Testis (tissue), 3 donors: ENCODE results near the gene EHHADH. TPM values are rescaled to one million over a fixed set of nuclear protein-coding genes. Genes with fewer than 3 reads are reported as not detected.

Experiments used
- DNase-seq: peaks from one replicate; pipeline ENCODE4 v3.0.0-alpha.2; 2019
- H3K27ac ChIP-seq, 2 donors: fragments of 200-600 bp; sonication (generic); one replicate each; pipeline ENCODE4 v1.5.1; 2019
- H3K27me3 ChIP-seq: fragments of 200-600 bp; sonication (generic); one replicate; pipeline ENCODE4 v1.5.1; 2019
- H3K36me3 ChIP-seq: fragments of 200-600 bp; sonication (generic); one replicate; pipeline ENCODE4 v1.5.1; 2017; ENCODE audit warnings: low read depth; ENCODE audit errors: missing control alignments
- H3K4me1 ChIP-seq: fragments of 200-600 bp; sonication (generic); one replicate; pipeline ENCODE4 v1.5.1; 2019
- H3K4me3 ChIP-seq, 2 donors: fragments of 200-600 bp; sonication (generic); one replicate each; pipeline ENCODE4 v1.5.1; 2017 to 2019
- H3K9me3 ChIP-seq: fragments of 200-600 bp; sonication (generic); one replicate; pipeline ENCODE4 v1.5.1; 2017
- POLR2A ChIP-seq: fragments of 450-650 bp; IDR thresholded peaks from one replicate; pipeline ENCODE4 v1.6.1; 2017; ENCODE audit warnings: antibody characterized with exemption, mild to moderate bottlenecking, moderate library complexity
- WGBS, 2 donors: methylation state at CpG; one replicate each; pipeline ENCODE4 v1.1.5; 2018; 5-methylcytosine and 5-hydroxymethylcytosine counted together
- intact Hi-C: fragments of 100-400 bp; cut with DNase I; formaldehyde crosslinking; loops from one replicate; pipeline ENCODE4 v1.15.1; 2023; ENCODE audit warnings: low total_unique reads
- polyA plus RNA-seq: library from polyadenylated mRNA; stranded (reverse); fragments of 350-450 nt; fragmentation: Illumina TruSeq; extraction: RNeasy Lipid Tissue Mini Kit (QIAGEN cat#74804); gene quantifications from one replicate; pipeline ENCODE4 v1.2.3, GENCODE V29; 2014; ENCODE audit warnings: low read depth, low replicate concordance; ENCODE audit not compliant: insufficient read depth
- total RNA-seq, 2 donors: library from RNA; depleted of rRNA; stranded (reverse); fragments of >200 nt; gene quantifications; one replicate each; pipeline ENCODE4 v1.2.3, GENCODE V29; 2016
- TF ChIP-seq, protein P1 (sequence below), 3 experiments: fragments of 450-650 bp in 2 of 3; fragments of 200-600 bp in 1 of 3; sonication (generic) in 1 of 3; IDR thresholded peaks; one replicate each; pipeline ENCODE4 v1.5.1; 2016 to 2019; ENCODE audit warnings: antibody characterized with exemption in 3 of 3, mild to moderate bottlenecking in 2 of 3, moderate library complexity in 1 of 3

The EHHADH gene
- total and polyA plus RNA-seq, 3 donors from 2014 or later, result 5.2 to 7.5 (median 6.1) TPM

DNA sequence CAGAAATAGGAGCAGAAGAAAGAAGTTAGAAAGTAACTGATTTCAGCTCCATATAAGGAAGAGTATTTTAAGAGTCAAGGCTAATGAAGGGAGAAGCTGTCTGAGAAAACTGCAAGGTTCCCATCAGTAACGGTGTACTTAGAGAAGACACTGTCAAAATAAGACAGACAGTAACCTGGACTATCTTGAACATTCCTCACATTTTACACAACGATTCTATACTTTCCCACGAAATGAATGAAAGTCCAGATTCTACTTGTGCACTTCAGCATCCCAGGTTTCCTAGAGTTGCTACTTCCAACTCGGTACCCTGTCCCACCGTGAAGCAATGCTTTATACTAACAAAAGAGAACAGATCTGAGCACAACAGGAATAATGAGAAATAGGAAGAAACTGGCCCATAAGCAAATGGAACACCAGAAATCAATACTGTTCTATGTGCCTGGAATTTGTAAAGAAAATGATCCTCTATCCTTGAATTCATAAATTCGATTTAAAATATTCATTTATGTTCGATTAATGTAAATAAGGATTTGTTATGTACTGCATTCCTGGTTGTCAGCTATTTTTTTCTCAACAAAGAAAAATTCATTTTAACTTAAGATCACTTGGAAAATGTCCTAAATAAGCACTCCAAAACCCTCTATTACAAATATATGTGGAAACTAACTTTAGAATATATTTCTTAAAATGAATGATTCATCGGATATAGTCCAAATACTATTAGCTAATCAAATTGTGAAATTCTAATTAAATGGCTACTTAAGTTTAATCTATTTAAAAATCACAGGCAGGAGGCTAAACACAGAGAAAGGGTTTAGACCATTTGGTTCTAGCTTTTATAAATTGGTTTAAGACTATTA, 102.5 kb downstream of the EHHADH start:
- DNase-seq, result no peak

DNA sequence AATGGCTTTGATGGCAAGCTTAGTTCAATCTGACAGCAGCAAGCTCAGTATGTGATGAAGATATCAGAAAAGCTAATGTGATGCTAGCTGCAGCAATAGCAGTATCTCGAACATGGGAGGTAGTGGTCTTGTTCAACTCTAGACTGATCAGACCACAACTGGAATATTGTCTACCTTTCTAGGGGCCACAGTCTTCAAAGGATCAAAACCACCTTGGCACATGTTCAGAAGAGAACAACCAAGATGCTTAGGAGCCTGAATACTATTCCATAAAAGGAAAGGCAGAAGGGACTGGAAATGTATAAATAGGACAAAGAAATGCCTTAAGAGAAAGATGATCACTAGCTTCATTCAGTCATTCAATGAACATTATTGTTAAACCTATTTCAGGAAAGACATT, 103.3 kb downstream of the EHHADH start:
- peak overlapping the region in 1 of 2 donors; percentile 92 for H3K27ac ChIP-seq
- intact Hi-C loops, result no loop called here
- peaks cover 9% of the 10 kb centered on the region for H3K4me1 ChIP-seq
- H3K9me3 ChIP-seq, result no peaks in the 10 kb centered on the region
- H3K27me3 ChIP-seq, result no peaks in the 10 kb centered on the region
- no peaks in the 10 kb centered on the region for H3K36me3 ChIP-seq
- 22 to 38% methylated on average over 1 of the region's 1 CpG for WGBS, 2 donors
- TF ChIP-seq POLR2A, result no peak
- TF ChIP-seq, protein P1, sequence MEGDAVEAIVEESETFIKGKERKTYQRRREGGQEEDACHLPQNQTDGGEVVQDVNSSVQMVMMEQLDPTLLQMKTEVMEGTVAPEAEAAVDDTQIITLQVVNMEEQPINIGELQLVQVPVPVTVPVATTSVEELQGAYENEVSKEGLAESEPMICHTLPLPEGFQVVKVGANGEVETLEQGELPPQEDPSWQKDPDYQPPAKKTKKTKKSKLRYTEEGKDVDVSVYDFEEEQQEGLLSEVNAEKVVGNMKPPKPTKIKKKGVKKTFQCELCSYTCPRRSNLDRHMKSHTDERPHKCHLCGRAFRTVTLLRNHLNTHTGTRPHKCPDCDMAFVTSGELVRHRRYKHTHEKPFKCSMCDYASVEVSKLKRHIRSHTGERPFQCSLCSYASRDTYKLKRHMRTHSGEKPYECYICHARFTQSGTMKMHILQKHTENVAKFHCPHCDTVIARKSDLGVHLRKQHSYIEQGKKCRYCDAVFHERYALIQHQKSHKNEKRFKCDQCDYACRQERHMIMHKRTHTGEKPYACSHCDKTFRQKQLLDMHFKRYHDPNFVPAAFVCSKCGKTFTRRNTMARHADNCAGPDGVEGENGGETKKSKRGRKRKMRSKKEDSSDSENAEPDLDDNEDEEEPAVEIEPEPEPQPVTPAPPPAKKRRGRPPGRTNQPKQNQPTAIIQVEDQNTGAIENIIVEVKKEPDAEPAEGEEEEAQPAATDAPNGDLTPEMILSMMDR (IDR thresholded peaks at IDR 0.05), result no peak
- no peak for DNase-seq
- no peak overlapping the region for H3K4me3 ChIP-seq

More for the DNA sequence above, 102.5 kb downstream of the EHHADH start:
- 29 to 31% methylated on average over 8 of the region's 8 CpGs for WGBS, 2 donors
- Histone ChIP-seq H3K4me1 (peaks cover 9% of the 10 kb centered on the region), H3K27ac (peak overlapping the region; percentile 92 to 94), H3K36me3 (no peaks in the 10 kb centered on the region), H3K9me3 (no peaks in the 10 kb centered on the region), H3K27me3 (no peaks in the 10 kb centered on the region), H3K4me3 (peak overlapping the region; percentile 1 to 88)
- TF ChIP-seq, protein P1 (IDR thresholded peaks at IDR 0.05), result no peak
- TF ChIP-seq POLR2A, result no peak
- intact Hi-C loops, result no loop called here

DNA sequence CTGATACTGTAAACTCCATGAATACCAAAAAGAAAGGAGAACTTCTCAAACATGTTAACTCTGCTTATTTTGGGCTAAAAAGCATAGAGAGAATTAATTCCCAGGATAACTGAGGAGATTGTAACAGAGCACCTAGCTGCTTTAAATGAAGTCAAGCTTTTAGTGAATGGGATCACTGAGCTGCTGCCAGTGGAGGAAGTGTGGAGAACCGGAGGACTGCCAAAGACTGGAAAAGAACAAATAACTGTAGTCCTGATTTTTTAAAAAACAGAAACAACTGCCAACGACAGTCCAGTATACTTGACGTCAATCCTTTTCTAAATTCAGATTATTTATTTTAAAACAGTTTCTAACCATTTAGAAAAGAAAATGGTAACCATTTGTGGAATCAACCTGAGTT, 104.3 kb downstream of the EHHADH start:
- 20 to 28% methylated on average over 3 of the region's 3 CpGs for WGBS, 2 donors
- H3K27me3 ChIP-seq, result no peaks in the 10 kb centered on the region
- intact Hi-C loops, result no loop called here
- H3K27ac ChIP-seq, result peak overlapping the region in 1 of 2 donors; percentile 20
- no peak for TF ChIP-seq POLR2A
- TF ChIP-seq, protein P1 (IDR thresholded peaks at IDR 0.05), result no peak
- peaks cover 9% of the 10 kb centered on the region for H3K4me1 ChIP-seq
- H3K4me3 ChIP-seq, result no peak overlapping the region
- no peaks in the 10 kb centered on the region for H3K9me3 ChIP-seq
- H3K36me3 ChIP-seq, result no peaks in the 10 kb centered on the region
- DNase-seq, result no peak

DNA sequence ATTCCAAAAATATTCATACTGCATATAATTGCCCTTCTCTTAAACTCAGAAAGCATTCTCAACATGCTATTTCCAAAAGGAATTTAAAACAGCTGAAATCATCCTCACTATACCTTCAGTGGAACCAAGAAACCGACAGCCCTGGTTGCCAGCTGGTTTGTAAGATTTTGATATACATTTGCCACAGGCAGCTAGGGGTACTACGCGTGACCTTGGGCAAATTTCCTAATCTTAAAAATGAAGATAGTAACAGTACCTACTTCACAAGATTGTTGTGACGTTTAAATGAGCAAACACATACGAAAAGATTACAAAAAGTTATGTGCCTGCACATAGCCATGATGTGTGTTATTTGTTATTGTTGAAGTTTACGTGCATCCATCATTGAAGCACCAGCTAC, 108.3 kb downstream of the EHHADH start:
- TF ChIP-seq POLR2A, result no peak
- TF ChIP-seq, protein P1 (IDR thresholded peaks at IDR 0.05), result no peak
- no peak for DNase-seq
- Histone ChIP-seq H3K4me3 (no peak overlapping the region), H3K4me1 (no peaks in the 10 kb centered on the region), H3K36me3 (no peaks in the 10 kb centered on the region), H3K27ac (no peak overlapping the region), H3K9me3 (no peaks in the 10 kb centered on the region), H3K27me3 (no peaks in the 10 kb centered on the region)
- intact Hi-C loops, result no loop called here
- 53 to 54% methylated on average over 6 of the region's 6 CpGs for WGBS, 2 donors
